ENCODE measurements around the gene OSBPL9. TPM values are rescaled to one million over a fixed set of nuclear protein-coding genes. Genes with fewer than 3 reads are reported as not detected.

Gene OSBPL9
- total RNA-seq, 1 donor from 2014 or later, result 149 TPM

- no peaks in the 10 kb centered on the region for H3K27me3 ChIP-seq
- Mint-ChIP-seq H3K4me3 (no peak overlapping the region), H3K27me3 (ENCODE audit: insufficient read depth, low read depth) (no peaks in the 10 kb centered on the region)
These were observed 17.7 kb downstream of the OSBPL9 start for GRCh38 chr1:51634618-51635017.

GRCh38 chr1:51635615-51636014 is 18.7 kb downstream of the OSBPL9 start:
- Histone ChIP-seq H4K20me1 (ENCODE audit: low read depth) (no peaks in the 10 kb centered on the region), H3K9me3 (ENCODE audit: low read depth) (no peaks in the 10 kb centered on the region), H3K79me2 (ENCODE audit: low read depth) (peaks cover 8% of the 10 kb centered on the region), H3K4me2 (no peak overlapping the region), H3K4me3 (no peak overlapping the region), H3K9ac (no peak overlapping the region), H3K27ac (no peak overlapping the region), H3K36me3 (no peaks in the 10 kb centered on the region), H3K27me3 (no peaks in the 10 kb centered on the region), H3F3A (ENCODE audit: low read depth) (no peaks in the 10 kb centered on the region), H2AFZ (replicated peaks) (no peak overlapping the region), H3K4me1 (no peaks in the 10 kb centered on the region)
- Mint-ChIP-seq H3K4me3 (no peak overlapping the region), H3K27ac (no peak overlapping the region), H3K27me3 (ENCODE audit: insufficient read depth, low read depth) (no peaks in the 10 kb centered on the region), H3K4me1 (no peaks in the 10 kb centered on the region), H3K9me3 (no peaks in the 10 kb centered on the region), H3K36me3 (no peaks in the 10 kb centered on the region)
- TF ChIP-seq EZH2 (IDR thresholded peaks at IDR 0.05), result no peak
- no peak for TF ChIP-seq EZH2phosphoT487 (IDR thresholded peaks at IDR 0.05)
- no peak for TF ChIP-seq CTCF (IDR thresholded peaks at IDR 0.05)
- no peak for DNase-seq (ENCODE audit: low spot score)

More at GRCh38 chr1:51634618-51635017, 17.7 kb downstream of the OSBPL9 start:
- H3K4me2 ChIP-seq, result no peak overlapping the region
- TF ChIP-seq CTCF (IDR thresholded peaks at IDR 0.05), result no peak
- TF ChIP-seq EZH2 (IDR thresholded peaks at IDR 0.05), result no peak
- no peak for TF ChIP-seq EZH2phosphoT487 (IDR thresholded peaks at IDR 0.05)
- H3K4me3 ChIP-seq, result no peak overlapping the region
- no peaks in the 10 kb centered on the region for H3K4me1 Mint-ChIP-seq
- H4K20me1 ChIP-seq (ENCODE audit: low read depth), result no peaks in the 10 kb centered on the region
- peaks cover 10% of the 10 kb centered on the region for H3K79me2 ChIP-seq (ENCODE audit: low read depth)
- no peak overlapping the region for H3K27ac Mint-ChIP-seq
- no peak overlapping the region for H3K27ac ChIP-seq
- no peak overlapping the region for H3K9ac ChIP-seq
- no peaks in the 10 kb centered on the region for H3K36me3 ChIP-seq
- no peaks in the 10 kb centered on the region for H3K9me3 ChIP-seq (ENCODE audit: low read depth)
- H3K4me1 ChIP-seq, result no peaks in the 10 kb centered on the region
- no peak for DNase-seq (ENCODE audit: low spot score)
- H3F3A ChIP-seq (ENCODE audit: low read depth), result no peaks in the 10 kb centered on the region
- H3K9me3 Mint-ChIP-seq, result no peaks in the 10 kb centered on the region
- no peak overlapping the region for H2AFZ ChIP-seq (replicated peaks)
- H3K36me3 Mint-ChIP-seq, result no peaks in the 10 kb centered on the region

GRCh38 chr1:51636191-51636590 is 19.3 kb downstream of the OSBPL9 start:
- no peaks in the 10 kb centered on the region for H4K20me1 ChIP-seq (ENCODE audit: low read depth)
- DNase-seq (ENCODE audit: low spot score), result no peak
- H3K9ac ChIP-seq, result no peak overlapping the region
- no peak overlapping the region for H2AFZ ChIP-seq (replicated peaks)
- no peaks in the 10 kb centered on the region for H3K27me3 ChIP-seq
- Mint-ChIP-seq H3K4me1 (peaks cover 3% of the 10 kb centered on the region), H3K36me3 (no peaks in the 10 kb centered on the region), H3K9me3 (no peaks in the 10 kb centered on the region), H3K4me3 (no peak overlapping the region), H3K27me3 (ENCODE audit: insufficient read depth, low read depth) (no peaks in the 10 kb centered on the region), H3K27ac (no peak overlapping the region)
- H3K9me3 ChIP-seq (ENCODE audit: low read depth), result no peaks in the 10 kb centered on the region
- no peak overlapping the region for H3K4me3 ChIP-seq
- no peaks in the 10 kb centered on the region for H3K36me3 ChIP-seq
- H3K4me2 ChIP-seq, result no peak overlapping the region
- H3K27ac ChIP-seq, result no peak overlapping the region
- peaks cover 5% of the 10 kb centered on the region for H3K79me2 ChIP-seq (ENCODE audit: low read depth)
- peaks cover 6% of the 10 kb centered on the region for H3K4me1 ChIP-seq
- TF ChIP-seq CTCF (IDR thresholded peaks at IDR 0.05) (no peak), EZH2phosphoT487 (IDR thresholded peaks at IDR 0.05) (no peak), EZH2 (IDR thresholded peaks at IDR 0.05) (no peak)
- no peaks in the 10 kb centered on the region for H3F3A ChIP-seq (ENCODE audit: low read depth)
